ENCODE data around the gene RAB22A. TPM values are rescaled to one million over a fixed set of nuclear protein-coding genes. Genes with fewer than 3 reads are reported as not detected.
"Not testable (repeated sequence)": the region's sequence is repeated elsewhere in the genome, so short reads cannot be mapped to it uniquely, and the experiment has no call there.

The RAB22A gene
- total RNA-seq, 2 donors from 2014 or later = 8.4 to 11.6 TPM

DNA sequence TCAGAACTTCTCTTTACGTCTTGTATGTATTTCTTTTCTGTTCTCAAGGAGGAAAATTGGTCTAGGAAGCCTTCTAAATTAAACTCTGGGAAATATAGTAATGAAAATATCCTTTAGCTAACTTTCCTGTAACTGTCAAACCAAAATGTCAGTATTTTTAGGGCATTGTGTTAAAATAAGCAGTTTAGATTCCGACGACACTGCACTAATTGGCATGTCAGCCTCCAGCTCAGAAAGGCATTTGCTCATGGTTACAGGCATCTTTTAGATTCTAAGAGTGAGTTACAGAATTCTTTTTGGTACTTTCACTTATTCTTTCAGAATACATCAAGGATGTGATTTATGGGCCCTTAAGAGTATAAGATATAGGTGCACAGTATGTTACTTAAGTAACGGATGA is 53.5 kb downstream of the RAB22A start:
- no peaks in the 10 kb centered on the region for H3K9me3 Mint-ChIP-seq
- H3K4me1 ChIP-seq (ENCODE audit: control insufficient read depth, insufficient read depth, low read length) = no peaks in the 10 kb centered on the region
- no peak for DNase-seq
- WGBS, 2 experiments (ENCODE audit: insufficient coverage in 1 of 2, insufficient read length in 1 of 2) = 89 to 96% methylated on average over 3 to 4 of the region's 4 CpGs
- peaks cover 77% of the 10 kb centered on the region for H3K36me3 ChIP-seq (ENCODE audit: control insufficient read depth, insufficient read depth, low read length)
- no peak overlapping the region for H3K4me3 ChIP-seq (ENCODE audit: low read length)
- H3K27ac ChIP-seq (ENCODE audit: low read depth, low read length) = no peak overlapping the region
- no peak overlapping the region for H3K4me3 Mint-ChIP-seq
- H3K9ac ChIP-seq (ENCODE audit: extremely low read depth, low read length, poor library complexity, severe bottlenecking) = no peak overlapping the region
- no peaks in the 10 kb centered on the region for H3K9me3 ChIP-seq (ENCODE audit: control insufficient read depth, low read length)
- TF ChIP-seq, protein P1, sequence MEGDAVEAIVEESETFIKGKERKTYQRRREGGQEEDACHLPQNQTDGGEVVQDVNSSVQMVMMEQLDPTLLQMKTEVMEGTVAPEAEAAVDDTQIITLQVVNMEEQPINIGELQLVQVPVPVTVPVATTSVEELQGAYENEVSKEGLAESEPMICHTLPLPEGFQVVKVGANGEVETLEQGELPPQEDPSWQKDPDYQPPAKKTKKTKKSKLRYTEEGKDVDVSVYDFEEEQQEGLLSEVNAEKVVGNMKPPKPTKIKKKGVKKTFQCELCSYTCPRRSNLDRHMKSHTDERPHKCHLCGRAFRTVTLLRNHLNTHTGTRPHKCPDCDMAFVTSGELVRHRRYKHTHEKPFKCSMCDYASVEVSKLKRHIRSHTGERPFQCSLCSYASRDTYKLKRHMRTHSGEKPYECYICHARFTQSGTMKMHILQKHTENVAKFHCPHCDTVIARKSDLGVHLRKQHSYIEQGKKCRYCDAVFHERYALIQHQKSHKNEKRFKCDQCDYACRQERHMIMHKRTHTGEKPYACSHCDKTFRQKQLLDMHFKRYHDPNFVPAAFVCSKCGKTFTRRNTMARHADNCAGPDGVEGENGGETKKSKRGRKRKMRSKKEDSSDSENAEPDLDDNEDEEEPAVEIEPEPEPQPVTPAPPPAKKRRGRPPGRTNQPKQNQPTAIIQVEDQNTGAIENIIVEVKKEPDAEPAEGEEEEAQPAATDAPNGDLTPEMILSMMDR (conservative IDR thresholded peaks at IDR 0.05) = no peak
- H3K36me3 Mint-ChIP-seq (ENCODE audit: low read depth) = peaks cover 44% of the 10 kb centered on the region
- no peaks in the 10 kb centered on the region for H3K4me1 Mint-ChIP-seq
- H3K27ac Mint-ChIP-seq = no peak overlapping the region
- no peaks in the 10 kb centered on the region for H3K27me3 ChIP-seq (ENCODE audit: control insufficient read depth, insufficient read depth, low read length, poor library complexity, severe bottlenecking)
- no peaks in the 10 kb centered on the region for H3K27me3 Mint-ChIP-seq (ENCODE audit: insufficient read depth)

DNA sequence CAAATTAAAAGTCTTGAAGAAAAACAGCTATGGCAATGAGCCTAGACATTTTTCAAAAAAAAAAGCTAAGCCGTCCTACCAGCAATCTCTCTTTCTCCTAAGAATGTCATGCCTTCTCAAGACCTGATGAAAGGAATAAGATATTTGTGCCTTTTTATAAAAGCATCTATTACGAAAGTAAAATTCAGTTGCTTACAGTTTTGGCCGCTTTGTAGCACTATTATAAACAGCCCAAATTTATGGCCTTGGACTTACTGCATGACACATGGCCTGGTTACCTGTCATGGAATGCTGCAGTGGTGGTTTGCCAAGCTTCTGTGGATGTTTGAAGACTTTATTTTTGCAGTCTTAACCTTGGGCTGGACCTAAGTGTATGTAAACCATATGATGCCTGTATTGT is 57.4 kb downstream of the RAB22A start:
- H3K27ac ChIP-seq (ENCODE audit: low read depth, low read length) = no peak overlapping the region
- 96 to 100% methylated on average over 1 to 3 of the region's 3 CpGs for WGBS, 2 experiments (ENCODE audit: insufficient coverage in 1 of 2, insufficient read length in 1 of 2)
- peaks cover 24% of the 10 kb centered on the region for H3K36me3 Mint-ChIP-seq (ENCODE audit: low read depth)

DNA sequence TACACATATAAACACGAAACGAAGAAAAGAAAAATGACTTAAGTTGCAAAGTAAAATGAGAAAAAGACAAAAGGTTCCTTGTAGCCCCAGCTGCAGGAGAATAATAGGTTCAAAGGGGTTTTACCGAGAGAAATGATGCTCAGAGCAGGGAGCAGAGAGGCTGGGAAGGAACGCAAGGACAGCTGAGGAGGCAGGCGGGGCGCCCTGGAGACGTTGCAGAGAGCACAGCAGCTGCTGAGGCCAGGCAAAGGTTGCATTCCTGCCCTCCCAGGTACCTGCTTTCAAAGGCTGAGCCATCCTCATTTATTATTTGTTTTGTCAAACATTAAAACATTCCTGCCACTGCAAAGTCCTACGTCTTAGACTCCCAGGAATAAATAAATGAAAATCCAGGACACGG is 63.3 kb downstream of the RAB22A start:
- Histone ChIP-seq H3K9me3 (ENCODE audit: control insufficient read depth, low read length) (no peaks in the 10 kb centered on the region), H3K36me3 (ENCODE audit: control insufficient read depth, insufficient read depth, low read length) (peaks cover 6% of the 10 kb centered on the region), H3K27me3 (ENCODE audit: control insufficient read depth, insufficient read depth, low read length, poor library complexity, severe bottlenecking) (no peaks in the 10 kb centered on the region), H3K4me3 (ENCODE audit: low read length) (no peak overlapping the region), H3K27ac (ENCODE audit: low read depth, low read length) (peak overlapping the region; percentile 22), H3K9ac (ENCODE audit: extremely low read depth, low read length, poor library complexity, severe bottlenecking) (no peak overlapping the region), H3K4me1 (ENCODE audit: control insufficient read depth, insufficient read depth, low read length) (no peaks in the 10 kb centered on the region)
- H3K9me3 Mint-ChIP-seq = no peaks in the 10 kb centered on the region
- H3K27me3 Mint-ChIP-seq (ENCODE audit: insufficient read depth) = peaks cover 1% of the 10 kb centered on the region
- no peak overlapping the region for H3K4me3 Mint-ChIP-seq
- H3K4me1 Mint-ChIP-seq = peaks cover 20% of the 10 kb centered on the region
- H3K36me3 Mint-ChIP-seq (ENCODE audit: low read depth) = peaks cover 2% of the 10 kb centered on the region
- H3K27ac Mint-ChIP-seq = no peak overlapping the region
- peak; percentile 72 for DNase-seq
- 38 to 69% methylated on average over 4 to 9 of the region's 9 CpGs for WGBS, 2 experiments (ENCODE audit: insufficient coverage in 1 of 2, insufficient read length in 1 of 2)
- TF ChIP-seq, protein P1 (conservative IDR thresholded peaks at IDR 0.05) = no peak

More for the DNA sequence above, 57.4 kb downstream of the RAB22A start:
- Mint-ChIP-seq H3K4me1 (no peaks in the 10 kb centered on the region), H3K27me3 (ENCODE audit: insufficient read depth) (no peaks in the 10 kb centered on the region), H3K27ac (no peak overlapping the region), H3K4me3 (no peak overlapping the region), H3K9me3 (no peaks in the 10 kb centered on the region)
- Histone ChIP-seq H3K9me3 (ENCODE audit: control insufficient read depth, low read length) (no peaks in the 10 kb centered on the region), H3K4me3 (ENCODE audit: low read length) (no peak overlapping the region), H3K27me3 (ENCODE audit: control insufficient read depth, insufficient read depth, low read length, poor library complexity, severe bottlenecking) (no peaks in the 10 kb centered on the region), H3K36me3 (ENCODE audit: control insufficient read depth, insufficient read depth, low read length) (peaks cover 50% of the 10 kb centered on the region), H3K9ac (ENCODE audit: extremely low read depth, low read length, poor library complexity, severe bottlenecking) (no peak overlapping the region), H3K4me1 (ENCODE audit: control insufficient read depth, insufficient read depth, low read length) (no peaks in the 10 kb centered on the region)
- DNase-seq = no peak
- TF ChIP-seq, protein P1 (conservative IDR thresholded peaks at IDR 0.05) = no peak

DNA sequence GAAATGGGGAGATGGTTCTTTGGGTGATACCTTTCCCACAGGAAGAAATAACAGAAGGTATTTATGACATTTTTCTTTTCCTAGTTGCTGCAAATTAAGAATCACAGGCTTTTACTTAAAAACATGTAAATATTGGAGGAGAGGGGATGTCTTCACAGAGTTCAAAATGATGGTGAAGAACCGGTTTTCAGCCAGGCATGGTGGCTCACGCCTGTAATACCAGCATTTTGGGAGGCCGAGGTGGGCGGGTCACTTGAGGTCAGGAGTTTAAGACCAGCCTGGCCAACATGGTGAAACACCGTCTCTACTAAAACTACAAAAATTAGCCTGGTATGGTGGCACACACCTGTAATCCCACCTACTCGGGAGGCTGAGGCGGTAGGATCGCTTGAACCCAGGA is 63.8 kb downstream of the RAB22A start:
- peak overlapping the region; percentile 22 for H3K27ac ChIP-seq (ENCODE audit: low read depth, low read length)
- not testable (repeated sequence) for H3K27me3 Mint-ChIP-seq (ENCODE audit: insufficient read depth); H3K4me1 ChIP-seq (ENCODE audit: control insufficient read depth, insufficient read depth, low read length); H3K36me3 ChIP-seq (ENCODE audit: control insufficient read depth, insufficient read depth, low read length); H3K27ac Mint-ChIP-seq; H3K4me3 ChIP-seq (ENCODE audit: low read length); H3K36me3 Mint-ChIP-seq (ENCODE audit: low read depth); H3K4me3 Mint-ChIP-seq; H3K9me3 ChIP-seq (ENCODE audit: control insufficient read depth, low read length); H3K9me3 Mint-ChIP-seq; H3K27me3 ChIP-seq (ENCODE audit: control insufficient read depth, insufficient read depth, low read length, poor library complexity, severe bottlenecking); DNase-seq; H3K9ac ChIP-seq (ENCODE audit: extremely low read depth, low read length, poor library complexity, severe bottlenecking)
- peaks cover 20% of the 10 kb centered on the region for H3K4me1 Mint-ChIP-seq
- 96 to 98% methylated on average over 7 to 8 of the region's 8 CpGs for WGBS, 2 experiments (ENCODE audit: insufficient coverage in 1 of 2, insufficient read length in 1 of 2)

Data from endodermal cell (in vitro differentiated cells).